B cell (primary cell): ENCODE results near the gene CARD9. TPM values are rescaled to one million over a fixed set of nuclear protein-coding genes. Genes with fewer than 3 reads are reported as not detected.

Experiments used
- ATAC-seq: fragments of 200-7000 bp; cut with Tn5 transposase; one replicate; pipeline ENCODE4 v1.10.0; 2021; ENCODE audit warnings: low read depth, mild to moderate bottlenecking, moderate number of reproducible peaks, moderate library complexity
- CTCF ChIA-PET: fragments of 350-600 bp; sonication (Branson Sonifier 250); formaldehyde crosslinking; loops from one replicate; lab custom pipeline; 2021; ENCODE audit warnings: antibody characterized with exemption, inconsistent platforms; lab: Charles Lee
- POLR2A ChIA-PET: fragments of 350-600 bp; sonication (Branson Sonifier 250); formaldehyde crosslinking; loops from one replicate; lab custom pipeline; 2021; ENCODE audit warnings: antibody characterized with exemption; lab: Charles Lee
- DNase-seq: peaks from one replicate; pipeline ENCODE4 v3.0.0; 2013
- H2AFZ ChIP-seq: 2 replicates; pipeline ENCODE4 v1.6.1; 2012; ENCODE audit warnings: mild to moderate bottlenecking, low read depth, low read length; ENCODE audit not compliant: insufficient read depth, poor library complexity, severe bottlenecking
- H3K27ac ChIP-seq, 2 donors: 1 replicate in 1 of 2; 2 replicates in 1 of 2; pipeline ENCODE4 v1.5.1; 2012 to 2013; ENCODE audit warnings: low read length in 2 of 2, mild to moderate bottlenecking in 2 of 2, moderate library complexity in 1 of 2
- H3K27me3 ChIP-seq, 4 experiments: fragments of 200-600 bp in 1 of 4; sonication (generic) in 1 of 4; replicated peaks in 1 of 4; 1 replicate in 2 of 4; 2 replicates in 2 of 4; pipeline versions ENCODE4 v1.6.1 to v1.7.0; 2013 to 2016; ENCODE audit warnings: low read length in 3 of 4, mild to moderate bottlenecking in 2 of 4, mixed read lengths in 1 of 4, moderate library complexity in 1 of 4; ENCODE audit not compliant: insufficient read depth in 4 of 4, control insufficient read depth in 3 of 4; ENCODE audit errors: control extremely low read depth in 1 of 4
- H3K36me3 ChIP-seq, 2 experiments: replicated peaks in 1 of 2; 1 replicate in 1 of 2; 2 replicates in 1 of 2; pipeline versions ENCODE4 v1.6.1 to v1.7.1; 2013; ENCODE audit warnings: low read length in 1 of 2; ENCODE audit not compliant: insufficient read depth in 2 of 2, control insufficient read depth in 1 of 2; ENCODE audit errors: control extremely low read depth in 1 of 2, extremely low read depth in 1 of 2
- H3K4me1 ChIP-seq, 2 donors: fragments of 200-600 bp in 1 of 2; sonication (generic) in 1 of 2; 1 replicate in 1 of 2; 2 replicates in 1 of 2; pipeline versions ENCODE4 v1.5.1 to v1.6.1; 2013 to 2017; ENCODE audit warnings: low read length in 2 of 2; ENCODE audit not compliant: control insufficient read depth in 2 of 2, insufficient read depth in 2 of 2
- H3K4me2 ChIP-seq: replicated peaks from 2 replicates; pipeline ENCODE3; 2012; ENCODE audit warnings: mild to moderate bottlenecking, low read depth, low read length; ENCODE audit not compliant: poor library complexity, severe bottlenecking
- H3K4me3 ChIP-seq, 5 experiments: fragments of 200-600 bp in 1 of 5; sonication (generic) in 1 of 5; 1 replicate in 3 of 5; 2 replicates in 2 of 5; pipeline versions ENCODE4 v1.5.1 to v1.7.0; 2011 to 2016; ENCODE audit warnings: low read length in 4 of 5, mild to moderate bottlenecking in 4 of 5, low read depth in 2 of 5, control low read depth in 1 of 5, moderate library complexity in 1 of 5; ENCODE audit not compliant: insufficient read depth in 1 of 5; ENCODE audit errors: control extremely low read depth in 1 of 5, extremely low read depth in 1 of 5
- H3K79me2 ChIP-seq: fragments of 200-600 bp; sonication (generic); one replicate; pipeline ENCODE4 v1.6.0; 2016; ENCODE audit warnings: low read length; ENCODE audit not compliant: control insufficient read depth, insufficient read depth
- H3K9ac ChIP-seq: fragments of 200-600 bp; sonication (generic); 2 replicates; pipeline ENCODE4 v1.6.1; 2017; ENCODE audit warnings: mild to moderate bottlenecking, low read length, moderate library complexity
- H3K9me3 ChIP-seq, 3 donors: one replicate each; pipeline versions ENCODE4 v1.6.1 to v1.7.1; 2013; ENCODE audit warnings: low read length in 2 of 3; ENCODE audit not compliant: control insufficient read depth in 2 of 3, insufficient read depth in 1 of 3; ENCODE audit errors: control extremely low read depth in 1 of 3
- H4K20me1 ChIP-seq: 2 replicates; pipeline ENCODE4 v1.6.0; 2012; ENCODE audit warnings: mild to moderate bottlenecking, low read length; ENCODE audit not compliant: insufficient read depth, control insufficient read depth, poor library complexity, severe bottlenecking
- H3K27ac Mint-ChIP-seq: one replicate; pipeline ENCODE4 v1.8.0; 2021; ENCODE audit warnings: mixed read lengths
- H3K27me3 Mint-ChIP-seq: one replicate; pipeline ENCODE4 v1.8.0; 2021; ENCODE audit warnings: mixed read lengths
- H3K4me1 Mint-ChIP-seq: one replicate; pipeline ENCODE4 v1.8.0; 2021; ENCODE audit warnings: mixed read lengths
- H3K4me3 Mint-ChIP-seq: one replicate; pipeline ENCODE4 v1.8.0; 2021; ENCODE audit warnings: mixed read lengths
- H3K9me3 Mint-ChIP-seq: one replicate; pipeline ENCODE4 v1.8.0; 2022; ENCODE audit warnings: mixed read lengths; ENCODE audit not compliant: insufficient read depth
- EZH2 ChIP-seq: IDR thresholded peaks from 2 replicates; pipeline ENCODE4 v1.6.1; 2012; ENCODE audit warnings: borderline replicate concordance, low read depth, mild to moderate bottlenecking, moderate library complexity, low read length; ENCODE audit not compliant: insufficient read depth, poor library complexity, severe bottlenecking
- WGBS: methylation state at CpG from one replicate; pipeline ENCODE4 v1.1.5; 2013; ENCODE audit warnings: missing lambda C conversion rate; ENCODE audit not compliant: insufficient coverage; 5-methylcytosine and 5-hydroxymethylcytosine counted together
- intact Hi-C: fragments of 100-400 bp; cut with micrococcal nuclease; formaldehyde crosslinking; loops from one replicate; pipeline ENCODE4 v1.10.0; 2022
- polyA plus RNA-seq: library from polyadenylated mRNA; depleted of rRNA; stranded (reverse); fragments of >200 nt; gene quantifications from 2 replicates; pipeline ENCODE4 v1.2.3, GENCODE V29; 2012
- total RNA-seq, 2 donors: library from RNA; stranded (reverse); fragments of 120-200 nt in 1 of 2; gene quantifications; 1 replicate in 1 of 2; 2 replicates in 1 of 2; pipeline versions ENCODE4 v1.2.3 to v1.2.4, GENCODE V29; 2013 to 2022
- TF ChIP-seq, protein P1 (sequence below): fragments of 200-600 bp; IDR thresholded peaks from one replicate; pipeline ENCODE4 v1.8.0; 2022; ENCODE audit warnings: antibody characterized with exemption, mild to moderate bottlenecking

The CARD9 gene
- total and polyA plus RNA-seq, 2 donors (not counting 1 experiment from before 2014, with no cell fraction given): 0.57 to 1.1 TPM

DNA sequence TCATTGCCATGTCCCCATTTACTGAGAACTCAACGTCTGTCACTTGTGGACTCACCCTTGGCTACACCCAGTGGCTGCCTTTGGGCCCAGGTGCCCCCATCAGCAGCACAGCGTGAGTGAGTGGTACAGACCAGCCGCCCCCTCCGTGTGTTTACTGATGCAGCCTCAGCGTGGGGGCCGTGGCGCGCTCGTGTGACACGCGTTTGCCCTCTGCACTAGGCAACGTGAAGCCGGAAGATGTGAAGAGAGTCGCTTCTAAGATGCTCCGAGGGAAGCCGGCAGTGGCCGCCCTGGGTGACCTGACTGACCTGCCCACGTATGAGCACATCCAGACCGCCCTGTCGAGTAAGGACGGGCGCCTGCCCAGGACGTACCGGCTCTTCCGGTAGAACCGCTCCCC is 49.4 kb upstream of the CARD9 start:
- Histone ChIP-seq H3K27me3 (no peaks in the 10 kb centered on the region), H3K4me2 (no peak overlapping the region), H4K20me1 (no peaks in the 10 kb centered on the region), H3K9me3 (no peaks in the 10 kb centered on the region), H3K36me3 (peaks cover 0 to 55% of the 10 kb centered on the region in 2 experiments), H3K79me2 (no peaks in the 10 kb centered on the region), H3K27ac (no peak overlapping the region), H3K9ac (no peak overlapping the region), H2AFZ (no peak overlapping the region), H3K4me1 (no peaks in the 10 kb centered on the region), H3K4me3 (no peak overlapping the region)
- H3K27me3 Mint-ChIP-seq: no peaks in the 10 kb centered on the region
- CTCF ChIA-PET: no interaction called here
- no peaks in the 10 kb centered on the region for H3K4me1 Mint-ChIP-seq
- H3K27ac Mint-ChIP-seq: no peak overlapping the region
- POLR2A ChIA-PET: no interaction called here
- intact Hi-C loops: no loop called here
- WGBS: 97% methylated on average over 26 of the region's 26 CpGs
- DNase-seq (no peak), ATAC-seq (no peak)
- H3K4me3 Mint-ChIP-seq: no peak overlapping the region
- H3K9me3 Mint-ChIP-seq: no peaks in the 10 kb centered on the region
- no peak for TF ChIP-seq EZH2
- TF ChIP-seq, protein P1, sequence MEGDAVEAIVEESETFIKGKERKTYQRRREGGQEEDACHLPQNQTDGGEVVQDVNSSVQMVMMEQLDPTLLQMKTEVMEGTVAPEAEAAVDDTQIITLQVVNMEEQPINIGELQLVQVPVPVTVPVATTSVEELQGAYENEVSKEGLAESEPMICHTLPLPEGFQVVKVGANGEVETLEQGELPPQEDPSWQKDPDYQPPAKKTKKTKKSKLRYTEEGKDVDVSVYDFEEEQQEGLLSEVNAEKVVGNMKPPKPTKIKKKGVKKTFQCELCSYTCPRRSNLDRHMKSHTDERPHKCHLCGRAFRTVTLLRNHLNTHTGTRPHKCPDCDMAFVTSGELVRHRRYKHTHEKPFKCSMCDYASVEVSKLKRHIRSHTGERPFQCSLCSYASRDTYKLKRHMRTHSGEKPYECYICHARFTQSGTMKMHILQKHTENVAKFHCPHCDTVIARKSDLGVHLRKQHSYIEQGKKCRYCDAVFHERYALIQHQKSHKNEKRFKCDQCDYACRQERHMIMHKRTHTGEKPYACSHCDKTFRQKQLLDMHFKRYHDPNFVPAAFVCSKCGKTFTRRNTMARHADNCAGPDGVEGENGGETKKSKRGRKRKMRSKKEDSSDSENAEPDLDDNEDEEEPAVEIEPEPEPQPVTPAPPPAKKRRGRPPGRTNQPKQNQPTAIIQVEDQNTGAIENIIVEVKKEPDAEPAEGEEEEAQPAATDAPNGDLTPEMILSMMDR: no peak

DNA sequence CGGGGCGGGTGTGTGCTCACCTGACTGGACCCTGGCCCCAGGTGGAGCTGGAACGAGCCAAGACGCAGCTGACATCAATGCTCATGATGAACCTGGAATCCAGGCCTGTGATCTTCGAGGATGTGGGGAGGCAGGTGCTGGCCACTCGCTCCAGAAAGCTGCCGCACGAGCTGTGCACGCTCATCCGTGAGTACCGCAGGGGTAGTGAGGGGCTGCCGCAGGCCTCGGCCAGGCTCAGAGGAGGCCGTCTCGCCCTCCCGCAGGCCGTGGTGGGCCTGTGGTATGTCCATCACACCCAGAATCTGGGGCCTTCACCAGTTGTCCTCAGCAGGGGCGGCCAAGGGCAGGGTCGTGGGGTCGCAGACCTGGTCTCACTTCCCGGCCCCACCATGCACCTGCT is 48.3 kb upstream of the CARD9 start:
- H3K36me3 ChIP-seq: peaks cover 0 to 61% of the 10 kb centered on the region in 2 experiments

More for the DNA sequence above, 48.3 kb upstream of the CARD9 start:
- ChIA-PET CTCF (interaction anchor here (0.6 kb wide), 1 partner anchor 441 kb away, joined by 3 read pairs; no protein-coding TSS in a partner anchor), POLR2A (no interaction called here)
- Mint-ChIP-seq H3K27ac (no peak overlapping the region), H3K27me3 (no peaks in the 10 kb centered on the region), H3K9me3 (no peaks in the 10 kb centered on the region), H3K4me3 (no peak overlapping the region), H3K4me1 (no peaks in the 10 kb centered on the region)
- WGBS: 95% methylated on average over 20 of the region's 21 CpGs
- Histone ChIP-seq H3K9me3 (no peaks in the 10 kb centered on the region), H3K27ac (no peak overlapping the region), H3K4me1 (no peaks in the 10 kb centered on the region), H3K79me2 (no peaks in the 10 kb centered on the region), H3K4me3 (no peak overlapping the region), H4K20me1 (no peaks in the 10 kb centered on the region), H3K4me2 (no peak overlapping the region), H3K27me3 (no peaks in the 10 kb centered on the region), H2AFZ (no peak overlapping the region), H3K9ac (no peak overlapping the region)
- DNase-seq (no peak), ATAC-seq (no peak)
- TF ChIP-seq EZH2: no peak
- TF ChIP-seq, protein P1: no peak
- intact Hi-C loops: no loop called here
